ENCODE data around the gene PPFIA1.

The PPFIA1 gene

GRCh38 chr11:70331901-70332300 lies 61.4 kb downstream of the PPFIA1 start:
- DNase-seq (ENCODE audit: low spot score in 2 of 2) (no peak), ATAC-seq (ENCODE audit: low read depth) (no peak)
- H3K4me1 Mint-ChIP-seq: peaks cover 5% of the 10 kb centered on the region
- no peak overlapping the region for H3K27ac Mint-ChIP-seq
- no peaks in the 10 kb centered on the region for H3K27me3 Mint-ChIP-seq
- H3K9me3 Mint-ChIP-seq: no peaks in the 10 kb centered on the region
- H3K4me3 Mint-ChIP-seq: no peak overlapping the region
- peaks cover 48% of the 10 kb centered on the region for H3K36me3 Mint-ChIP-seq

- peaks cover 5% of the 10 kb centered on the region for H3K4me1 Mint-ChIP-seq
- no peak overlapping the region for H3K27ac Mint-ChIP-seq
- H3K36me3 Mint-ChIP-seq: peaks cover 47% of the 10 kb centered on the region
- H3K27me3 Mint-ChIP-seq: no peaks in the 10 kb centered on the region
- DNase-seq (ENCODE audit: low spot score in 2 of 2) (no peak), ATAC-seq (ENCODE audit: low read depth) (no peak)
- H3K4me3 Mint-ChIP-seq: no peak overlapping the region
- no peaks in the 10 kb centered on the region for H3K9me3 Mint-ChIP-seq
Measured at GRCh38 chr11:70332567-70332966, 62.1 kb downstream of the PPFIA1 start.

- no peak overlapping the region for H3K27ac Mint-ChIP-seq
- H3K36me3 Mint-ChIP-seq: peaks cover 48% of the 10 kb centered on the region
- H3K4me3 Mint-ChIP-seq: no peak overlapping the region
- no peaks in the 10 kb centered on the region for H3K9me3 Mint-ChIP-seq
- no peak for ATAC-seq (ENCODE audit: low read depth)
- DNase-seq (ENCODE audit: low spot score in 2 of 2): no peak
- no peaks in the 10 kb centered on the region for H3K27me3 Mint-ChIP-seq
- H3K4me1 Mint-ChIP-seq: peaks cover 2% of the 10 kb centered on the region
Measured at GRCh38 chr11:70333261-70333660, 62.8 kb downstream of the PPFIA1 start.

- no peak overlapping the region for H3K4me3 Mint-ChIP-seq
- no peak overlapping the region for H3K27ac Mint-ChIP-seq
- peaks cover 47% of the 10 kb centered on the region for H3K36me3 Mint-ChIP-seq
- ATAC-seq (ENCODE audit: low read depth) (no peak), DNase-seq (ENCODE audit: low spot score in 2 of 2) (no peak)
- no peaks in the 10 kb centered on the region for H3K27me3 Mint-ChIP-seq
- H3K9me3 Mint-ChIP-seq: no peaks in the 10 kb centered on the region
- H3K4me1 Mint-ChIP-seq: no peaks in the 10 kb centered on the region
Measured at GRCh38 chr11:70334351-70334995, 64.0 kb downstream of the PPFIA1 start.

GRCh38 chr11:70335511-70335910 lies 65.0 kb downstream of the PPFIA1 start:
- no peak overlapping the region for H3K27ac Mint-ChIP-seq
- no peak overlapping the region for H3K4me3 Mint-ChIP-seq
- no peaks in the 10 kb centered on the region for H3K27me3 Mint-ChIP-seq
- no peaks in the 10 kb centered on the region for H3K9me3 Mint-ChIP-seq
- DNase-seq (ENCODE audit: low spot score in 2 of 2) (no peak), ATAC-seq (ENCODE audit: low read depth) (no peak)
- peaks cover 41% of the 10 kb centered on the region for H3K36me3 Mint-ChIP-seq
- H3K4me1 Mint-ChIP-seq: no peaks in the 10 kb centered on the region

- ATAC-seq (ENCODE audit: low read depth) (no peak), DNase-seq (ENCODE audit: low spot score in 2 of 2) (no peak)
- Mint-ChIP-seq H3K36me3 (peaks cover 43% of the 10 kb centered on the region), H3K4me3 (no peak overlapping the region), H3K9me3 (no peaks in the 10 kb centered on the region), H3K27ac (peak overlapping the region; percentile 62), H3K27me3 (no peaks in the 10 kb centered on the region), H3K4me1 (no peaks in the 10 kb centered on the region)
Measured at GRCh38 chr11:70338594-70338993, 68.1 kb downstream of the PPFIA1 start.

GRCh38 chr11:70339066-70339465 lies 68.6 kb downstream of the PPFIA1 start:
- H3K36me3 Mint-ChIP-seq: peaks cover 40% of the 10 kb centered on the region
- no peak overlapping the region for H3K27ac Mint-ChIP-seq
- no peak overlapping the region for H3K4me3 Mint-ChIP-seq
- DNase-seq (ENCODE audit: low spot score in 2 of 2) (no peak), ATAC-seq (ENCODE audit: low read depth) (no peak)
- H3K4me1 Mint-ChIP-seq: no peaks in the 10 kb centered on the region
- H3K27me3 Mint-ChIP-seq: no peaks in the 10 kb centered on the region
- H3K9me3 Mint-ChIP-seq: no peaks in the 10 kb centered on the region

- no peak for DNase-seq (ENCODE audit: low spot score in 2 of 2)
- H3K27me3 Mint-ChIP-seq: no peaks in the 10 kb centered on the region
- H3K4me1 Mint-ChIP-seq: no peaks in the 10 kb centered on the region
- H3K4me3 Mint-ChIP-seq: no peak overlapping the region
- no peaks in the 10 kb centered on the region for H3K9me3 Mint-ChIP-seq
- ATAC-seq (ENCODE audit: low read depth): no peak
- peaks cover 39% of the 10 kb centered on the region for H3K36me3 Mint-ChIP-seq
- no peak overlapping the region for H3K27ac Mint-ChIP-seq
Measured at GRCh38 chr11:70341881-70342429, 71.5 kb downstream of the PPFIA1 start.

GRCh38 chr11:70343636-70344035 lies 73.1 kb downstream of the PPFIA1 start:
- H3K4me1 Mint-ChIP-seq: no peaks in the 10 kb centered on the region
- H3K9me3 Mint-ChIP-seq: no peaks in the 10 kb centered on the region
- no peak overlapping the region for H3K4me3 Mint-ChIP-seq
- peaks cover 33% of the 10 kb centered on the region for H3K36me3 Mint-ChIP-seq
- no peaks in the 10 kb centered on the region for H3K27me3 Mint-ChIP-seq
- no peak overlapping the region for H3K27ac Mint-ChIP-seq
- DNase-seq (ENCODE audit: low spot score in 2 of 2) (no peak), ATAC-seq (ENCODE audit: low read depth) (no peak)

GRCh38 chr11:70348191-70348590 lies 77.7 kb downstream of the PPFIA1 start:
- Mint-ChIP-seq H3K4me3 (no peak overlapping the region), H3K9me3 (no peaks in the 10 kb centered on the region), H3K27me3 (no peaks in the 10 kb centered on the region), H3K4me1 (no peaks in the 10 kb centered on the region), H3K27ac (no peak overlapping the region), H3K36me3 (peaks cover 30% of the 10 kb centered on the region)
- DNase-seq (ENCODE audit: low spot score in 2 of 2) (no peak), ATAC-seq (ENCODE audit: low read depth) (no peak)

- DNase-seq (ENCODE audit: low spot score in 2 of 2) (no peak), ATAC-seq (ENCODE audit: low read depth) (no peak)
- no peaks in the 10 kb centered on the region for H3K4me1 Mint-ChIP-seq
- H3K36me3 Mint-ChIP-seq: peaks cover 26% of the 10 kb centered on the region
- H3K27ac Mint-ChIP-seq: no peak overlapping the region
- no peaks in the 10 kb centered on the region for H3K9me3 Mint-ChIP-seq
- H3K27me3 Mint-ChIP-seq: no peaks in the 10 kb centered on the region
- no peak overlapping the region for H3K4me3 Mint-ChIP-seq
Measured at GRCh38 chr11:70348608-70349007, 78.1 kb downstream of the PPFIA1 start.

GRCh38 chr11:70351646-70352045 lies 81.2 kb downstream of the PPFIA1 start:
- Mint-ChIP-seq H3K4me3 (no peak overlapping the region), H3K27ac (no peak overlapping the region), H3K4me1 (no peaks in the 10 kb centered on the region), H3K9me3 (no peaks in the 10 kb centered on the region), H3K27me3 (no peaks in the 10 kb centered on the region), H3K36me3 (peaks cover 28% of the 10 kb centered on the region)
- ATAC-seq (ENCODE audit: low read depth): no peak
- no peak for DNase-seq (ENCODE audit: low spot score in 2 of 2)

GRCh38 chr11:70352100-70352499 lies 81.6 kb downstream of the PPFIA1 start:
- Mint-ChIP-seq H3K4me3 (no peak overlapping the region), H3K27ac (no peak overlapping the region), H3K36me3 (peaks cover 32% of the 10 kb centered on the region), H3K4me1 (no peaks in the 10 kb centered on the region), H3K27me3 (no peaks in the 10 kb centered on the region), H3K9me3 (no peaks in the 10 kb centered on the region)
- DNase-seq (ENCODE audit: low spot score in 2 of 2) (no peak), ATAC-seq (ENCODE audit: low read depth) (no peak)

- peaks cover 32% of the 10 kb centered on the region for H3K36me3 Mint-ChIP-seq
- no peak for ATAC-seq (ENCODE audit: low read depth)
- no peak for DNase-seq (ENCODE audit: low spot score in 2 of 2)
Measured at GRCh38 chr11:70352601-70353000, 82.1 kb downstream of the PPFIA1 start.

GRCh38 chr11:70353329-70353728 lies 82.8 kb downstream of the PPFIA1 start:
- Mint-ChIP-seq H3K36me3 (peaks cover 28% of the 10 kb centered on the region), H3K27ac (no peak overlapping the region), H3K4me3 (no peak overlapping the region), H3K4me1 (no peaks in the 10 kb centered on the region), H3K27me3 (no peaks in the 10 kb centered on the region), H3K9me3 (no peaks in the 10 kb centered on the region)
- DNase-seq (ENCODE audit: low spot score in 2 of 2) (no peak), ATAC-seq (ENCODE audit: low read depth) (no peak)

More at GRCh38 chr11:70352601-70353000, 82.1 kb downstream of the PPFIA1 start:
- Mint-ChIP-seq H3K9me3 (no peaks in the 10 kb centered on the region), H3K27me3 (no peaks in the 10 kb centered on the region), H3K27ac (no peak overlapping the region), H3K4me3 (no peak overlapping the region), H3K4me1 (no peaks in the 10 kb centered on the region)
